ENCODE results near the gene HMGCS2.

GRCh38 chr1:119784191-119784781, 15.6 kb upstream of the HMGCS2 start:
- no peak for TF ChIP-seq CTCF (IDR thresholded peaks at IDR 0.05; ENCODE audit: insufficient read depth, low read length, poor library complexity, severe bottlenecking)
- TF ChIP-seq EZH2phosphoT487 (conservative IDR thresholded peaks at IDR 0.05; ENCODE audit: low read length), result no peak
